ENCODE measurements around the gene ITPR1.

GRCh38 chr3:4720316-4721075 is 227.3 kb downstream of the ITPR1 start:
- TF ChIP-seq CTCF (IDR thresholded peaks at IDR 0.05), result peak; percentile 14 to 84 (median 67)
- peak in 2 of 3 donors; percentile 12 to 34 for TF ChIP-seq POLR2A (IDR thresholded peaks at IDR 0.05)
